GM18520 (cell line): ENCODE data around the gene EPHA3.

Experiments used
- ATAC-seq: cut with Tn5 transposase; IDR thresholded peaks from one replicate; pipeline ENCODE4 v1.9.1; 2021; ENCODE audit not compliant: unreplicated experiment

EPHA3 gene

DNA sequence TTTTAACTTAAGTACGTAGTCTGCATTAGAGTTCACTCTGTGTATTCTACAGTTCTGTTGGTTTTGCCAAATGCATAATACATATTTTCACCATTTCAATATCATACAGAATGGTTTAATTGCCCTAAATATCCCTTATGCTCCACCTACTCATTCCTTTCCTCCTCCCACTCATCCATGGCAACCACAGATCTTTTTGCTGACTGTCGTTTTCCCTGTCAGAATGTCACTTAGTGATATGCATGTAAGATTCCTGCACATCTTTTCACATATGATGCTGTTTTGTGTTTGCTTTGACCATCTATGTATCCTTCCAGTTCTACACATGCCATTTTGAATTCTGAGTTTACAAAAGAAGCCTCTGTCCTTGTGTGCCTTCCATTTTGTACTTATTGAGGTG, 36.7 kb downstream of the EPHA3 start:
- no peak for ATAC-seq

DNA sequence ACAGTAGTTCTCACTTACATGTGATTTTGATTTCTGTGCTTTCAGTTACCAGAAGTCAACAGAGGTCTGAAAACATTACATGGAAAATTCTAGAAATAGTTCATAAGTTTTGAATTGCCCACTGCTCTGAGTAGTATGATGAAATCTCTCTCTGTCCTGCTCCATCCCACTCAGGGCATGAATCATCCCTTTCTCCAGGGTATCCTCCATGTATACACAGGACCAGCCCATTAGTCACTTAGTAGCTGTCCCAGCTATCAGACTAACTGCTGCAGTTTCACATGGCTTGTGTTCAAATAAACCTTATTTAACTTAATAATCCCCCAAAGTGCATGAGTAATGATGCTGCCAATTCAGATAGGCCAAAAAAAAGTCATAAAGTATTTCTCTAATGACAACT, 38.6 kb downstream of the EPHA3 start:
- no peak for ATAC-seq

DNA sequence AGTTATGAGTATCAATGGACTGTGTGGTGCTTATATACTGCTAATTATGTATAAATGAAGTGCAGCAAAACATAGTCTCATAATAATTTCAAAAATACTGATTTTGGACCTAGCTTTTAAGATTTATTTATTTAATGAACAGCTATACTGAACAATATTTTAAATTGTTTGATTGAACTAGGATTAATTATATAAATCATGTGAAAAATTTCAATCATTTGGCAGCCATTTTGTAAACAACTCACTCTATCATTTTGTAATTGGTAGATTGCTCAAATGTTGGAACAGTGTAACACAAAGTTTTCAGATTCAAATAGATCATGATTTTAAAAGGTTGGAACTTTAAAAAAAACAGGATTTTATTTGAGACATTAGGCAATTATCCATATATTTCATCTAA, 47.0 kb downstream of the EPHA3 start:
- no peak for ATAC-seq

DNA sequence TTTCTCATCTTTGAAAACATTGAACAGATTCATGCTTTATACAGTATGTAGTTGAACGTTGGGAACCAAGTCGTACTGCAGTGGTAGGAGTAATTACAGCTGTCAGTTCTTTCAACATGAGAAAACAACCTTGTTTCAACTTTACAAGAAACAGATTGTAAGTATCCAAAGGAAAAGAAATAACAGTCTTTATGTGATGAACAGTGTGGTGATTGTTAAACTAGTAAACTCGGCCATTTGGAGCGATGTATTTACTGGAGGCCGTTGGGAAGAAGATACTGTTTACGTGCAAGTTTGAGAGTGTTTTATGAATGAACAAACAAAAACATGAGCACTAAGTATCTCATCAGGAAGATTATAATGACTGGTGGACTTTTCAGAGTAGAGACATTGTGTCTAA, 48.4 kb downstream of the EPHA3 start:
- no peak for ATAC-seq

DNA sequence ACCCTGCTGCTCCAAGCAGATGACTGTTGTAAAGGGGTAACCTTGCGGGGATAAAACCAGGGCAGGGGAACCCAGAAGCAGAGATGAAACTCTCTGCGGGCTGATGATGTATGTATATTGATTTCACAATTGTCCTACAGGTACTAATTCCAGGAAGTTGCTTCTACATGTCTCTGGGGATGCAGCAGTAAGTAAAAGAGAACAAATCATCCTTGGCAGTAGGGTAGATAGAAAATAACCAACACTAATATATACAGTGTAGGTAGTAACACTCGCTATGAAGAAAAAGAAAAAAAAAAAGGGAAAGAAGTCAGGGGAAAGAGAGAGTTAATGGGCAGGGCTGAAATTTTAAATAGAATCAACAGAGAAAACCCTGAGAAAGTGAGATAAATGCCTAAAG, 50.2 kb downstream of the EPHA3 start:
- ATAC-seq: no peak

DNA sequence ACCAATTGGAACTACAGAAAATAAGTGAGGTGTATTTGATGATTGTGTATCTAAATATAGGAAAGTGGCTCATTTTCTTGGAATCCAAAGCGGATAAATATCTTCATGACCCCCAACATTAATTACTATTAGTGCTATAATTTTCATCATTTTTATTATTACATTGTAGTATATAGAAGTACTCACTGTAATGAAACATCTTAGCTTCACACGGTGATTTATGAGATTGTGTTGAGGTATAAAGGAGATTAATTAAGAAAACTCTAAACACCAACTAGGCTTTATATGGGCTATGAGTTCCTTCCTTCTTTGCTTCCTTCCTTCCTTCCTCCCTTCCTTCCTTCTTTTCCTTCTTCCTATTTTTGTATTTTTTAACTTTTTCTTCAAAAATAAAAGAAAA, 52.2 kb downstream of the EPHA3 start:
- ATAC-seq: no peak

DNA sequence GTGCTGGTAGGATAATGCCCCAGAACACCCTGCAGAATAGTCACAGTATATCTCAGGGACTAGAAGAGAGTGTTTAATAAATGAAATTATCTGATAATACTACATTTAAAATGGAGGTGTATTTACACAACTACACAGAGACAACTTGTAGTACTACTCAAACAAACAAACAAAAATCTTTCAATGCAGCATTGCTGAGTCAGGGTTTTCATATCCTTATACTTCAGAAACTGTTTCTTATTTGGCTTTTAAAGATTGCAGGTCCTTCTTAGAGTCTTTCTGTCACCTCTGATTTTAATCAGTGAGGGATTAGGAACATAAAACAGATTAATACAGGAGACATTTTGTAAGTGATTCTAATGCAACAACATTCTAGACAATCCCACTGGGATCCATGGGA, 57.4 kb downstream of the EPHA3 start:
- no peak for ATAC-seq

DNA sequence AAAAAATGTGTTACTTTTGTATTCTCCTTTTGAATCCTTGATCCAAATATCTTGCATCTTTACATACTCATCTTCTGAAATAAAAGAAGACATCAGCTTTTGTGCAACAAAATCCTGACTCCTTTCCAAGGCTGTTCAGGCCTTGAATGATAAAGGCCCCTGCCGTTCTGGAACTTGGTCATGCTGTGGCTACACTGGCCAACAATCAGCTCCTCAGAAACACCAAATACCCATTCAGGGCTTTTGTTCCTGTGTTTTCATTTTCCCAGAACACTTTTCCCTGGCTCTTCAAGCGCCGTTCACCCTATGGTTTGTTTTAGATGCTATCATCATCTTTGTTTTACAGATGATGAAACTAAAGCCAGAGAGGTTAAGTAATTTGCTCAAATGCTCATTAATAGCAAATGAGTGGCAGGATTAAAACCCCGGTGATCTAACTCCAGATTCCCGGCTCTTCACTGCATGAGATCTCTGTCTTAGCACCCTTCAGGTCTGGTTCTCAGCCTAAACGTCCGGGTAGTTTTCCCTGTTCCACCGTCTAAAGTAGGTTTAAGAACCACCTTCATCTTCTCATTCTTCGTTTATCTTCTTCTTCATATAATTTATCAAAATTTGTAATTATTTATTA, 58.3 kb downstream of the EPHA3 start:
- no peak for ATAC-seq

DNA sequence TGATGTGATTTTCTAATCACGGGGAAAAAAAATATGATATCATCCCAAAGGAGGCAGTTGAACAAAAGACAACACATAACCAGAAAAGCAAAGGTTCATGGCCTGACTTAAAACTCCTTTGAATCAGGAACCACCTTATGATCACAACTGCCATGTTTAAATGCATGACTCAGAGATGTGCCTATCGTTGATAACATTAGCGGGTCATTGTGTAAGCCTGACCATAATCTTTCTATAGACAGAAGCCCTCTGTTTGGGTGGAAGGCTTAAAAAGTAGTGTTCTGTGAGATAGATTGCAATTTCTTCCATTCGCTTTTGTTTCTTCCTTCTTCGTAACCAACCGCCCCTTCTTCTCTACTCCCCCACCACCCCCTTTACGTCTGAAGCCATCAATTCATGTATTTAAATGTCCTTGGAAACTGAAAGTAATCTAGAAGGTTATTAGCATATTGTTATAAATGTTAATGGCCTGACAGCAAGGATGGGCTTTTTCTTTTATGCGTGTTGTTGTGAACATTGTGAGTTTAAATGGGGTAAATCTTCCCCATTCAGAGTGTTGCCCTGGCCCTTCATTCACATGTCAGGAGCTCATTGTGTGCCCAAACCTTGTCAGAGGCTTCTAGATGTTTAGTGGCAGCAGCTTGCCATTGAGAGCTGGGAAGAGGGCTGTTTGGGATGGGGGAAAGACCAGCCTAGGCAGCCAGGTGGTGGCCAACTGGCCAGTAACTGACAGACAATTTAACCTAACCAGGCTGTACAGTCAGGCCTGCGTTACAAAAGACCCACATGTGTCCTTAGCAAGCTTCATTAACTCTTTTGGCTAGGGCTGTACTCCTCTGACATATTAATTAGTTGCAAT, 64.5 kb downstream of the EPHA3 start:
- ATAC-seq: no peak

DNA sequence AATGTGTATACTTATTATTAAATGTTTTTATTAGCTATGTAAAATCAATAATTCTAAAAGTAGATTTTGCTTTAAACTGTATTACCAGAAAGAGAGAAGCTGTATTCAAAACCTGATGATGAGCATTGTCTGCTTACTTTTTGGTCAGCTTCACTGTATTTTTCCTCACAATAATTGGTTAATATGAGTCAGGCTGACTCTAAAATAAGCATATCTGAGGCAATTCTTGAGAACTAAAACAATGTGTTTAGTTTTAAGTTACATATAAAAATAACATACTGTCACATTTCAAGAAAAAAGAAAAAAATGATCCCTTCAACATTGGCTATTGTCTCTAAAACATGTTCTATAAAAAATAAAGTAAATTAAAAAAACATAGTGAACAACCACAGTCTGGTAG, 66.1 kb downstream of the EPHA3 start:
- ATAC-seq: no peak

DNA sequence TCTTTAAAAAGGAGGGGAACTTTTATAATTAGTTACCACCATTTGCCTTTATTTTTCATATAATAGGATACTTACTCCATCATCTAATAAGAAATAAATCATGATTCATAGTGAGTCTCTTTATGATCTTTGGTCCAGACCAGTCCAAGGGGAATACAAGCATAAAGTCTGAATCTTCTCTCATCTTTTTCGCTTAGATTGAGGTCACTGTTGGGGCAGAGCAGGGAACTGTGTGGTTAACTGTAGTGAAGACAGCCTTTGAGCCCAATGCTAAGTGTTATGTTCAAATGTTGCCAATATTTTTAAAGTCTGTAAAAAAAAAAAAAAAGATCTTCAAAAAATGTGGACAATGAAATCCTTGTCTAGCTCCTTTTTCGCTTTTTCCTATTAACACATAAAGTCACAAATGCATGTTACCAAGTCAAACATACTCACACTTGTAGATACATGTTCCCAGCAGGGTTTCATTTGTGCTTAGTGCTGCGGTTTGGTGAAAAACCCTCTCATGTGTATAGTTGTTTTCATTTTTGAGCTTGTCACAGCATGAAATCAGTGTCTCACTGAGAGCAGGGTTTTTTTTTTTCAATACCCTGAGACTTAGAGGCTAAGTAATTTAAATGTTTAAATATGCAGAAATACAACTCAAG, 72.1 kb downstream of the EPHA3 start:
- peak; percentile 85 for ATAC-seq

DNA sequence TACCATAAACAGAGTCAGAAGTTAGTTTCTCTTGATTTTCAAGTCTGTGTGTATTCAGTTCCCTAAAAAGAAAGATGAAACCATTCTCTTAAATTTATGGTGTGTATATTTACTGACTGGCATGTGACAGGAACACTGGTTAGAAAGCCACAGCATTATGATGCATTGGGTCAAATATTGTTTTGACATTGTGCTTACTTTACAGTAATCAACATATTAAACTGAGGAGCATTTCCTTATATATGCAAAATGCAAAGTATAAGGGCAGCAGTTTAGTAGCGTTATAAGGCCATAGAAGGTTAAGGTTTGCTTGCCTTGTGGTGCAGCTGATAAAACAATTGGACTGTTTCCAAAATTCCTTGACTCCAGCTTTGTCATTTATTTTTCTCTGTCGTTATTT, 72.9 kb downstream of the EPHA3 start:
- ATAC-seq: no peak

DNA sequence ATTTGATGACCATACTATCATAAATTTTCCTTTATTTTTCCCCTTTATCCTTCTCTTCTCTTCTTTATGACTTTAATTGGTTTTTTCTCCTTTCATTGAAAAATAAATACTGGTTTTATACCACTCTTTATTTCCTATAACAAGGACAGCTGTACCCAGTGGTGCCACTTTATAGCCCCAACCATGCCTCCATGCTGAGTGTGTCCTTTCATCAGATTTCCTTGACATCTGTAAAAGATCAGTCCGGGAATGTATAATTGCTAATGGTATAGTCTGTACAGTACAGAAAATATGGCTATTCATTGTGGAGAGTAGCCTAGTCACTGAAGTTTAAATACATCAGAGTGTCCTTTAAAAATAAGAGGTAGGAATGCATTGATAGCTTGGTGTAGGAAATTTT, 74.6 kb downstream of the EPHA3 start:
- no peak for ATAC-seq

DNA sequence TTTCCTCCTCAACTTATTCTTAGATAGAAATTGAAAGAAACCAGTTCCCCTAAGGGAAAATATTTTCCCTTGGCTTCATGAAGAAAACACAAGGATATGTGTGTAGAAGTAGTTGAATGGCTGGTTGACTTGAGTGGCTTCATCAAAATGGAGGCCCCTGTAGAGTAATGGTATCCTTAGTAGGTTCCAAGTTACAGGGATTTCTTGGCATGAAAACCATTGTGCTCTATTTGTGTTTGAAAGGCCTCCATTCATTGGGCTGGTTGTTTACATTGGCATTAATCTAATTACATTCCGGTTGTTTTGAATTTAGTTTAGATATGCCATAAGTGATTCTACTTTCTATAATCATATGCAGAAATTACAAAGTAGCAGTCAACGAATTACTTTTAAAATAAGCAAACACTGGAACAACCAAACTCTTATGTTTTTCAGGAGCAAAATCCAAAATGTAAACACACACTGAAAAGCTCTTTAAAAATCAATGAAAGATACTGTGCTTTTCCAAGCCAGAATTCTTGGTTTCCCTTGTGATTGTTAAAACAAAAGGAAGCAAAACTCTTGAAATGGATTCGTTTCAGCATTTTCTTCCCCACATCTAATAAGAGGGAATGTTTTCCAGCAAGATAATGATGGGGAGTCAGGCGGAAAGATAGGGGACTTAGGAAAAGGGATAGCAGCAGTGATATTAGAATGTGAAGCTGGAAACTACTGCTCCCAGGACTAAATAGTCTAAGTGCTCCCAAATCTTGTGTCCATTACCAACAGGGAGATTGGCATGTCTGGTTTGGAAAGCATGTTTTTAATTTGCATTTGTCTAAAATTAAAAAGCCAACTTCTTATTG, 77.0 kb downstream of the EPHA3 start:
- ATAC-seq: no peak

DNA sequence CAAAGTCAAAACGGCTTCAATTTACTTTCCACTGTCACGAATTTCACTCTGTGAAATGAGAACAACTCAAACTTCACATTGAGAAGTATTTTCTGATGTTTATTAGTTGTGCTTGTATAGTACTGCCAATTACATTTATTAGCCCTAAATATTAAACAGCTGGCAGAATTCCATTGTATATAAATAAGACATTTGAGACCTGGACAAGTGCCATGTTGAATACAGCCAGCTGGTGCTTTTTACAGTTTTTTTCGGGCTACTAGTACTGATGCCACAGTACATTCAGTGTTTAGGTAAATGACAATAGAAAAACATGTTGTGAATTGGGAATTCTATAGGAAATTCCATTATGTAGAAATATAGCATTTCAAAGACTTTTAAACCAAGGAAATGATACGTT, 79.0 kb downstream of the EPHA3 start:
- ATAC-seq: no peak

DNA sequence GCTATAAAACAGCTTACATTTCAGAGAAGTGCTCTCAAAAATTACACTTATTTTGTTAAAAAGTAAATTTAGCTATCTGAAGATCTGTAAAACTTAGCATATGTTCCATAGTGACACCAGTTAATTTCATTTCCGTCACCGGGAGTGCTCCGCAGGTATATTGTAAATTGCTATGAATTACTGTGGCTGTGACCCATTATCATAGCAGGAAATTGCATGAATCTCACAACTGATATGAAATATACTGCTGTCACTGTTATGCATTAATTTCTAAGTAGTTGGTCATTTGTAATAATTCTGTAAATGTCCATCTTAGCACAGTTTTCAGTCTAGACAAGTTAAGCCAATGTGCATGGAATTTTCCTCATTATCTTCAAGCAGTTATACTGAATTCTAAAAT, 91.2 kb downstream of the EPHA3 start:
- ATAC-seq: no peak

DNA sequence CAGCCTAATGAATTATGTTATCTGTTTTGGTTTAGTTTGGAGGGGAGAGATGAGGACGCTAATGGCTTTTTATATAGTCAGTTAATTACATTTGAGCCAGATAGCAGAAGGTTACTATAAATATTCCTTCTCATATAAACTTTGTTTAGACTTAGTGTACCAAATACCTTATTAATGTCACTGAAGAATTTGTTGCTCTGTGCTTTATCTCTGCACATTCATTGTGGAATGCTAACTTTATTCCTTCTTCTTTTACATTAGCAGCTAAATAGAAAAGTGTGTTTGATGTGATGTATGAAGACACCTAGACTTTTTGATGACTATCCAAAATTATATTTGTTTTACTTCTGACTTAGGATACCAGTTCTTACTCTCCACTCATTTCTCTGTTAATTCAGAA, 105.2 kb downstream of the EPHA3 start:
- no peak for ATAC-seq

DNA sequence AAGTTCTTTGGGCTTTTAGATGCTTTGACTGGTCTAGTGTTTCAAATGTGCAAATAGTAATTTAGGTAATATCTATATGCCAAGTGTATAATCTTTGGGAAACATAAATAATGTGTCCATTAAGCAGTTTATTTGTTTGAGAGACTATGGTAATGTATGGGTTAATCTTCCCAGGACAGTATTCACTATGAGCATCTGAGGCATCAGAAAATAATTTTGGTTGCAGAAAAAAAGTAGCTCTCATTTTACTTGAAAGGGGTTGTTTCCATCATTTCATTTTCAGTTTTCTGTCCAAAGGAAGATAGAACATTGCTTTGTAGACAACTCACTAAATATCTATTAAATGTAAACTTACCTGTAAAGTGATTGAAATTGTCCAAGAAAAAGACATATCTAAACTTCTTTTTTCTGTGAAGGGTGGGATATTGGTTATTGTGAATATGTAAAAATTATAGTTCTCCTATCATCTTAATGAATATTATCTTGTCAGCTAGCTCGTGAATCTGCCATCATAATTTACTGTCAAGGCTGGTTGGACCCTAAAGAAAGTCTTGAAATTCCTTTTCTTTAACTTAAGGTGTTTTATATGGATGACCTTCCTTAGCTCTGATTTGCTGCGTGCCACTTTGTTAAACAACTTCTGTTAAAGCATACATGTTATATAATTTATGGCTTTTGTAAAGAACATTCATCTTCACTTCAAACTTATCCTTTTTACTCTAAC, 108.8 kb downstream of the EPHA3 start:
- ATAC-seq: no peak

DNA sequence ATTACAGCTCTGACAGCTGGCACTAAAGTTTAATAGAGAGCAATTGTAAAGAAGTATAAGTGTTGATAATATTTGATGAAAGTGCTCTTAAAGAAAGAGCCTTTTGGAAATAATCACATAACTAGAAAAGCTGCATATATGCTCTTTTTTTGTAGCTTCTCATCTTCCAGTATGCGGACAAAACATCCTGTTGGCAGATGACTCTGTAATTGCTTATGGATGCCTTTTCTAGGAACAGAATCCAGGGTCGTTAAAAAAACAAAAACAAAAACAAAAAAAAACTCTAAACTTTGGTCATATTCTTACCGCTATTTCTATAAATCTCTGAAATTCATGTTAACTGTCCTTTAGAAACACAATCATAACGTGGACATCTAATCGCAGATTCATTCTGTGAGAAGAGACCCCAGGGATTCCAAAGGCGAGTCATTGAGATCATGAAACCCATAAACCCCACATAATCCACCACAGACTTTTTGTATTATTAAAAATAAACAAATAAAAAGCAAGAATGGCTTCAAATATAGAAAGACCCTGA, 109.8 kb downstream of the EPHA3 start:
- ATAC-seq: no peak

DNA sequence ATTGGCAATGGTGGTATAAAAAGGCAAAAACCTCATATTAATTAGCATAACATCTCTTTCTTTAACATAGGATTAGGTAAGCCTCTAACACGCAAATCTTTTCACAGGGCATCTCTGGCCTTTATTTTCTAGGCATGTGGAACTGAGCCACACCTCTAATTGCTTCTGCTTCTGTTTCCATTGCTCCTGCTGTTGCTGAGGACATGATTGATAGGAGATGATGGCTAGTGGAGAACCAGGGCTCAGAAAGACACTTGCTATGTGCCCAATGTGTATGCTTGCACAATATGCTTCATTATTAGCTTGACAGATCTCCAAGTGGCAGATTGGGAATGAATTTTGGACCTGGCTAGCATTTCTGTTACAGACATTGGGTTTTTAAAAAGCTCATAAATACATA, 114.5 kb downstream of the EPHA3 start:
- no peak for ATAC-seq
